ENCODE results near the gene THOC7.

DNA sequence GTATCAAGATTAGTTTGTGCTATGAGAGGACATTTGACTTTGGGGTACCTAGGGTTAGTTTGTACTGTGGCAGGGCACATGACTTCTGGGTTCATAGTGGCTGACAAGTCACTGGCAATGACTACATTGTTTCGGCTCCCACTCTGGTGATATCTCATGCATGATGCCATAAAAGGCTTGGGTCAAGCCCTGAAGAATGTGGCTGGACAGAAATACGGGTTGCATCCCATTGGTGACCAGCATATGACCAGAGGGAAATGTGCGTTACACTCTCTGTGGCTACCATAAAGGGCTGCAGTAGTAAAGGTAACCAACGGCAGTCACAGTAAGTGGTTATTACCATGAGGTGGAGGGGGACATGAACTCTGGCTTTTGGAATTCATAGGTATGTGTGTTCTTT, 18.4 kb downstream of the THOC7 start:
- TF ChIP-seq, protein P1, sequence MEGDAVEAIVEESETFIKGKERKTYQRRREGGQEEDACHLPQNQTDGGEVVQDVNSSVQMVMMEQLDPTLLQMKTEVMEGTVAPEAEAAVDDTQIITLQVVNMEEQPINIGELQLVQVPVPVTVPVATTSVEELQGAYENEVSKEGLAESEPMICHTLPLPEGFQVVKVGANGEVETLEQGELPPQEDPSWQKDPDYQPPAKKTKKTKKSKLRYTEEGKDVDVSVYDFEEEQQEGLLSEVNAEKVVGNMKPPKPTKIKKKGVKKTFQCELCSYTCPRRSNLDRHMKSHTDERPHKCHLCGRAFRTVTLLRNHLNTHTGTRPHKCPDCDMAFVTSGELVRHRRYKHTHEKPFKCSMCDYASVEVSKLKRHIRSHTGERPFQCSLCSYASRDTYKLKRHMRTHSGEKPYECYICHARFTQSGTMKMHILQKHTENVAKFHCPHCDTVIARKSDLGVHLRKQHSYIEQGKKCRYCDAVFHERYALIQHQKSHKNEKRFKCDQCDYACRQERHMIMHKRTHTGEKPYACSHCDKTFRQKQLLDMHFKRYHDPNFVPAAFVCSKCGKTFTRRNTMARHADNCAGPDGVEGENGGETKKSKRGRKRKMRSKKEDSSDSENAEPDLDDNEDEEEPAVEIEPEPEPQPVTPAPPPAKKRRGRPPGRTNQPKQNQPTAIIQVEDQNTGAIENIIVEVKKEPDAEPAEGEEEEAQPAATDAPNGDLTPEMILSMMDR (conservative IDR thresholded peaks at IDR 0.05; ENCODE audit: low read length) = no peak
- no peak for TF ChIP-seq EZH2phosphoT487 (IDR thresholded peaks at IDR 0.05; ENCODE audit: borderline replicate concordance)

Measured in Loucy (cell line).